ENCODE measurements around the gene TXNRD1. TPM values are rescaled to one million over a fixed set of nuclear protein-coding genes. Genes with fewer than 3 reads are reported as not detected.

Gene TXNRD1
- total and polyA plus RNA-seq, 2 of the 8 experiments (the other 6 are each of a cell fraction or from before 2014, with no cell fraction given), result 56.8 to 127 TPM

DNA sequence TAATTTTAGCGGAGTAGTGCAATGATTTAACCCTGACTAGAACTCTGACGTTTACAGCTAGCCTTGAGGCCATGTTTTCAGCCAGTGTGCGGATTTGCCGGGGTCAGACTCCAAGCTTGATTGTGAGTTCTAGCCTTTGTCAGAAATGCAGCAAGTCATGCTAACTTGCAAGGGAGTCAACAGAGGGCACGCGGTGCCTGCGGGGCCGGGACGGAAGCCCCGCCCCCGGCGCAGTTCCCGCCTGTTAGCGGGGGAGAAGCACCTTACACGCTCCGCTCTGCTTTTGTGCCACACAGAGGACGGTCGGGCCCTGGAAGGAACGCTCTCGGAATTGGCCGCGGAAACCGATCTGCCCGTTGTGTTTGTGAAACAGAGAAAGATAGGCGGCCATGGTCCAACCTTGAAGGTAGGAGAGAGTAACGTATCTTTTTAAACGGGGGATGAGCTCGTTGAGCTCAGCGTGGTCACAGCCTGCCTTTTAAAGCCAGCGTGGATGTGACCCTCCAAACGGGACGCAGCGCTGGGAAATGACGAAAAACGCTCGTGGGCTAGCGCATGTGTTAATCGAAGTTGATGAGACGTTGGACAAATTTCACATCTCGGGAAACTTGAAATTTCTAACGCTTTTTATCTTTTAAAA lies 73.2 kb downstream of the TXNRD1 start (continued):
- TF ChIP-seq HDAC2 (IDR thresholded peaks at IDR 0.05; ENCODE audit: borderline replicate concordance in 1 of 2, low read depth in 2 of 2, low read length in 2 of 2) (peak in 1 of 2 experiments; percentile 66; a peak in 1 of 4 replicates), YY1 (IDR thresholded peaks at IDR 0.05; ENCODE audit: low read depth, low read length) (peak; percentile 62; the same call in 1 of the 2 replicates), EP300 (IDR thresholded peaks at IDR 0.05; ENCODE audit: borderline replicate concordance in 1 of 2, low read depth in 2 of 2, low read length in 2 of 2) (peak in 1 of 2 experiments; percentile 74; a peak in 1 of 3 replicates), NANOG (IDR thresholded peaks at IDR 0.05; ENCODE audit: insufficient read depth, low read depth, low read length, poor library complexity, severe bottlenecking) (peak; percentile 13), TBP (IDR thresholded peaks at IDR 0.05; ENCODE audit: low read depth, low read length) (peak; percentile 91), SIX5 (IDR thresholded peaks at IDR 0.05; ENCODE audit: low read depth, low read length) (no peak), FOSL1 (IDR thresholded peaks at IDR 0.05; ENCODE audit: insufficient read depth, low read depth, low read length) (no peak), POLR2A (IDR thresholded peaks at IDR 0.05; ENCODE audit: control extremely low read depth in 1 of 2, low read depth in 2 of 2, low read length in 2 of 2) (peak; percentile 93 to 95), SIN3A (conservative IDR thresholded peaks at IDR 0.05 in 1 of 2, IDR thresholded peaks at IDR 0.05 in 1 of 2; ENCODE audit: low read depth in 1 of 2, low read length in 2 of 2) (peak; percentile 84 to 96), EGR1 (IDR thresholded peaks at IDR 0.05; ENCODE audit: borderline replicate concordance, low read depth, low read length) (no peak)

Data from H1 (cell line).